HG03095 (cell line): ENCODE results near the gene TTLL11.

ENCODE experiments used
- ATAC-seq: cut with Tn5 transposase; IDR thresholded peaks from one replicate; pipeline ENCODE4 v1.9.1; 2021; ENCODE audit warnings: moderate library complexity; ENCODE audit not compliant: unreplicated experiment

TTLL11 gene

GRCh38 chr9:121780177-121781040, 312.7 kb downstream of the TTLL11 start:
- ATAC-seq, result no peak

GRCh38 chr9:121779381-121780117, 313.6 kb downstream of the TTLL11 start:
- ATAC-seq, result no peak

GRCh38 chr9:121778252-121779225, 314.6 kb downstream of the TTLL11 start:
- no peak for ATAC-seq

- ATAC-seq, result no peak
Measured at GRCh38 chr9:121776739-121777637, 316.1 kb downstream of the TTLL11 start.

- no peak for ATAC-seq
Measured at GRCh38 chr9:121776001-121776738, 316.9 kb downstream of the TTLL11 start.

GRCh38 chr9:121774715-121775613, 318.1 kb downstream of the TTLL11 start:
- no peak for ATAC-seq

- no peak for ATAC-seq
Measured at GRCh38 chr9:121773954-121774714, 319.0 kb downstream of the TTLL11 start.

- no peak for ATAC-seq
Measured at GRCh38 chr9:121773286-121773953, 319.7 kb downstream of the TTLL11 start.

- ATAC-seq, result no peak
Measured at GRCh38 chr9:121772600-121773285, 320.4 kb downstream of the TTLL11 start.
